ENCODE data around the gene ZNF418.
"Not testable (repeated sequence)": the region's sequence is repeated elsewhere in the genome, so short reads cannot be mapped to it uniquely, and the experiment has no call there.

The ZNF418 gene

GRCh38 chr19:57934820-57935665, at the start of gene ZNF418:
TSS of gene ZNF418 (minus strand) at chr19:57935402. CDS start at chr19:57933822, 1,580 bp downstream.
- no peak for DNase-seq

GRCh38 chr19:57978586-57979289, 43.5 kb upstream of the ZNF418 start:
- DNase-seq = no peak

- no peak for DNase-seq
These were observed 39.2 kb upstream of the ZNF418 start, which contains the start of gene C19orf18 for GRCh38 chr19:57974434-57974833. TSS of gene C19orf18 (minus strand) at chr19:57974534. CDS start at chr19:57974432, 102 bp downstream.

GRCh38 chr19:57964761-57965160, 29.6 kb upstream of the ZNF418 start:
- no peak for DNase-seq

- DNase-seq = no peak
These were observed 26.6 kb upstream of the ZNF418 start for GRCh38 chr19:57961785-57962184.

- DNase-seq = no peak
These were observed 19.8 kb upstream of the ZNF418 start for GRCh38 chr19:57954996-57955395.

- DNase-seq = no peak
These were observed 14.5 kb upstream of the ZNF418 start for GRCh38 chr19:57949702-57950101.

GRCh38 chr19:57949296-57949695, 14.1 kb upstream of the ZNF418 start:
- DNase-seq = no peak

- DNase-seq = peak; percentile 58 to 59
These were observed 12.4 kb upstream of the ZNF418 start, which contains the start of gene ZNF256 for GRCh38 chr19:57947419-57948134. TSS of gene ZNF256 (minus strand) at chr19:57947706. CDS start at chr19:57947474, 232 bp downstream.

GRCh38 chr19:57947088-57947418, 11.9 kb upstream of the ZNF418 start:
- DNase-seq = no peak

- no peak for DNase-seq
These were observed 11.1 kb upstream of the ZNF418 start for GRCh38 chr19:57946316-57946715.

- DNase-seq = no peak
These were observed 6.4 kb upstream of the ZNF418 start for GRCh38 chr19:57941593-57941992.

GRCh38 chr19:57935731-57936130, 529 bp upstream of the ZNF418 start:
- DNase-seq = no peak

GRCh38 chr19:57927587-57927986, 7.6 kb downstream of the ZNF418 start:
- no peak for DNase-seq

GRCh38 chr19:57916168-57916995, 18.8 kb downstream of the ZNF418 start, which contains the start of gene ZNF417:
TSS of gene ZNF417 (minus strand) at chr19:57916592. CDS start at chr19:57916411, 181 bp downstream.
- peak; percentile 92 to 96 for DNase-seq

GRCh38 chr19:57914531-57914930, 20.7 kb downstream of the ZNF418 start:
- DNase-seq = no peak

- DNase-seq = no peak
These were observed 27.8 kb downstream of the ZNF418 start for GRCh38 chr19:57907394-57907793.

- DNase-seq = no peak
These were observed 29.9 kb downstream of the ZNF418 start for GRCh38 chr19:57905258-57905657.

- DNase-seq = no peak
These were observed 31.5 kb downstream of the ZNF418 start for GRCh38 chr19:57903618-57904184.

- DNase-seq = no peak
These were observed 34.9 kb downstream of the ZNF418 start for GRCh38 chr19:57900311-57900710.

GRCh38 chr19:57890706-57891105, 44.5 kb downstream of the ZNF418 start:
- not testable (repeated sequence) for DNase-seq
